Skeletal muscle tissue (tissue), 4 donors: ENCODE results near the gene BRINP3. TPM values are rescaled to one million over a fixed set of nuclear protein-coding genes. Genes with fewer than 3 reads are reported as not detected.

Experiments used
- H3K27ac ChIP-seq: one replicate; pipeline ENCODE4 v1.7.0; 2013; ENCODE audit warnings: mild to moderate bottlenecking, low read depth, low read length, inconsistent platforms
- H3K27me3 ChIP-seq, 3 donors: one replicate each; pipeline ENCODE4 v1.7.0; 2013; ENCODE audit warnings: low read length in 3 of 3; ENCODE audit not compliant: control insufficient read depth in 3 of 3, insufficient read depth in 3 of 3
- H3K36me3 ChIP-seq, 3 donors: one replicate each; pipeline ENCODE4 v1.7.0; 2013; ENCODE audit warnings: low read length in 3 of 3; ENCODE audit not compliant: control insufficient read depth in 3 of 3, insufficient read depth in 3 of 3
- H3K4me1 ChIP-seq, 3 donors: one replicate each; pipeline ENCODE4 v1.7.0; 2013; ENCODE audit warnings: low read length in 3 of 3, mild to moderate bottlenecking in 3 of 3; ENCODE audit not compliant: control insufficient read depth in 3 of 3, insufficient read depth in 3 of 3
- H3K4me3 ChIP-seq, 3 donors: one replicate each; pipeline ENCODE4 v1.7.0; 2013; ENCODE audit warnings: low read length in 3 of 3
- H3K9ac ChIP-seq, 3 donors: one replicate each; pipeline ENCODE4 v1.7.0; 2013; ENCODE audit warnings: low read length in 3 of 3, mild to moderate bottlenecking in 3 of 3, moderate library complexity in 2 of 3, low read depth in 1 of 3
- H3K9me3 ChIP-seq, 3 donors: one replicate each; pipeline ENCODE4 v1.7.0; 2013; ENCODE audit warnings: low read length in 3 of 3; ENCODE audit not compliant: control insufficient read depth in 3 of 3
- total RNA-seq: library from RNA; depleted of rRNA; stranded (reverse); fragments of >200 nt; gene quantifications from one replicate; pipeline ENCODE4 v1.2.3, GENCODE V29; 2014
- donor health status: Osteomylitis.

BRINP3 gene
- total RNA-seq, 1 donor from 2014 or later: 3.7 TPM

GRCh38 chr1:190456129-190456528 is 21.5 kb downstream of the BRINP3 start:
- Histone ChIP-seq H3K9me3 (no peaks in the 10 kb centered on the region), H3K4me1 (no peaks in the 10 kb centered on the region), H3K4me3 (no peak overlapping the region), H3K27ac (no peak overlapping the region), H3K27me3 (no peaks in the 10 kb centered on the region), H3K9ac (no peak overlapping the region), H3K36me3 (no peaks in the 10 kb centered on the region)

GRCh38 chr1:190455631-190456030 is 22.0 kb downstream of the BRINP3 start:
- no peaks in the 10 kb centered on the region for H3K9me3 ChIP-seq
- H3K27ac ChIP-seq: no peak overlapping the region
- no peaks in the 10 kb centered on the region for H3K4me1 ChIP-seq
- H3K9ac ChIP-seq: no peak overlapping the region
- no peaks in the 10 kb centered on the region for H3K27me3 ChIP-seq
- no peaks in the 10 kb centered on the region for H3K36me3 ChIP-seq
- no peak overlapping the region for H3K4me3 ChIP-seq

DNA sequence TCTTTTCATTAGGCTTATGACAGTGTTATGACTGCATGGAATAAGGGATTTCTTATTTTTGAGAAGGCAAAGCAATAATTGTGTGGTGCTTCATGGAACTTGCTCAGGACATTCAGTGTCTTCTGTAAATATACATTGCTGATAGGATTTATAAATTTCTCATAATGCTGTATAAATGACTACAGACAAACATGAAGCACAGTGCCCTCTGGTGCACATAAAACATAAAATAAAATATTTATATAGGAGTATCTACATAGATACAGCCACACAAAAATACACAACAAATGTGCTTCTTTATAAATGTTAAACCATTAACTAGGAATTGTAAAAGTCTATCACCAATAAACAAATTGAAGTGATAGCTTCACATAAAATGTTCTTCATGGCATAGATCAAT is 24.1 kb downstream of the BRINP3 start:
- no peaks in the 10 kb centered on the region for H3K9me3 ChIP-seq
- H3K36me3 ChIP-seq: no peaks in the 10 kb centered on the region
- no peak overlapping the region for H3K4me3 ChIP-seq
- no peak overlapping the region for H3K27ac ChIP-seq
- H3K27me3 ChIP-seq: no peaks in the 10 kb centered on the region
- H3K9ac ChIP-seq: no peak overlapping the region
- H3K4me1 ChIP-seq: no peaks in the 10 kb centered on the region

GRCh38 chr1:190452272-190452848 is 25.3 kb downstream of the BRINP3 start:
- H3K4me3 ChIP-seq: no peak overlapping the region
- H3K36me3 ChIP-seq: no peaks in the 10 kb centered on the region
- H3K9ac ChIP-seq: no peak overlapping the region
- no peaks in the 10 kb centered on the region for H3K4me1 ChIP-seq
- H3K9me3 ChIP-seq: no peaks in the 10 kb centered on the region
- no peak overlapping the region for H3K27ac ChIP-seq
- H3K27me3 ChIP-seq: no peaks in the 10 kb centered on the region

DNA sequence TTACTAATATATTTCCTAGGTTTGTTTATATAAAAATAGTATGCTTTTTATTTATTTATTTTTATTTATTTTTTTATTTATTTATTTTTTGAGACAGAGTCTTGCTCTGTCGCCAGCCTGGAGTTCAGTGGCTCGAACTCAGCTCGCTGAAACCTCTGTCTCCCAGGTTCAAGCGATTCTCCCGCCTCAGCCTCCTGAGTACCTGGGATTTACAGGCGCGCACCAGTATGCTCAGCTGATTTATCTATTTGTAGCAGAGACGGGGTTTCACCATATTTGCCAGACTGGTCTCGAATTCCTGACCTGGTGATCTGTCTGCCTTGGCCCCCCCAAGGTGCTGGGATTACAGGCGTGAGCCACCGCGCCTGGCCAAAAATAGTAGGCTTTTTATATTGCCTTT is 33.2 kb downstream of the BRINP3 start:
- Histone ChIP-seq H3K36me3 (no peaks in the 10 kb centered on the region), H3K4me1 (no peaks in the 10 kb centered on the region), H3K9me3 (no peaks in the 10 kb centered on the region), H3K9ac (no peak overlapping the region), H3K27ac (no peak overlapping the region), H3K4me3 (no peak overlapping the region), H3K27me3 (no peaks in the 10 kb centered on the region)

GRCh38 chr1:190439447-190439846 is 38.2 kb downstream of the BRINP3 start:
- H3K9me3 ChIP-seq: no peaks in the 10 kb centered on the region
- no peaks in the 10 kb centered on the region for H3K4me1 ChIP-seq
- H3K27me3 ChIP-seq: no peaks in the 10 kb centered on the region
- H3K27ac ChIP-seq: no peak overlapping the region
- H3K9ac ChIP-seq: no peak overlapping the region
- H3K36me3 ChIP-seq: no peaks in the 10 kb centered on the region
- no peak overlapping the region for H3K4me3 ChIP-seq

DNA sequence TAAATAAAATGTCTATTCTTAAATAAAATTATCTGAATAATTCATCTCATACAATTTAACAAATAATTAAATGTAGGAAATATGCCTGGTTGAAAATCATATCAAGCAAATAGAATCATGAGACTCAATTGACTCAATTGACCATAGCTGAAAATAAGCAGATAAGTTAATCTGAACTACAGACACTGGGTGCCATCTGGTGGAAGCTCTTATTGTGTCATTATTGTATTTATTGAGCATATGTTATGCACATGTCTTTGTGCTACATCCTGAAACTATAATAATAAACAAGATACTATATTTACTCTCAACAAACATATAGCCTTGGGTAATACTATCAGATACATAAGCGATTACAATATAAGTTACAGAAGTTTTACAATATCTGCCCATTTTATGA is 41.0 kb downstream of the BRINP3 start:
- no peaks in the 10 kb centered on the region for H3K27me3 ChIP-seq
- H3K27ac ChIP-seq: no peak overlapping the region
- H3K9ac ChIP-seq: no peak overlapping the region
- no peaks in the 10 kb centered on the region for H3K4me1 ChIP-seq
- no peaks in the 10 kb centered on the region for H3K36me3 ChIP-seq
- no peaks in the 10 kb centered on the region for H3K9me3 ChIP-seq
- no peak overlapping the region for H3K4me3 ChIP-seq

GRCh38 chr1:190429932-190430331 is 47.7 kb downstream of the BRINP3 start:
- no peaks in the 10 kb centered on the region for H3K27me3 ChIP-seq
- no peaks in the 10 kb centered on the region for H3K4me1 ChIP-seq
- H3K9me3 ChIP-seq: no peaks in the 10 kb centered on the region
- no peak overlapping the region for H3K27ac ChIP-seq
- H3K36me3 ChIP-seq: no peaks in the 10 kb centered on the region
- H3K4me3 ChIP-seq: no peak overlapping the region
- H3K9ac ChIP-seq: no peak overlapping the region

DNA sequence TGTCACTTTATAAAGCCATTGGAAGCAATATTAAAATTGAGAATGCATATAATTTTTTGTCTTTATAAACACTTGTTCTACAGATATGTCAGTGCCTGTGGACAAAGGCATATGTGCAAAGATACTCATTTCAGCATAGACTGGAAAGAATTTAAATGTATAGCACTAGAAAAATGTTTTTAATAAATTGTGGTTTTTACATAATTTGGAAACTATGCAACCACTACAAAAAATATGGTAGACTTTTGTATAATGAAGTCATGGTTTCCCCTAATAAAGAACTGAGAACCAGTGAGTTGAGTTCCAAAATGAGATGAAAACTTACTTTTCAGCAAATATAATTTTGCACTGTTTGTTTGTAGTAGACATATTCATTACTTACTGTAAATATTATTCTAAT is 48.5 kb downstream of the BRINP3 start:
- Histone ChIP-seq H3K9ac (no peak overlapping the region), H3K36me3 (no peaks in the 10 kb centered on the region), H3K9me3 (no peaks in the 10 kb centered on the region), H3K27me3 (no peaks in the 10 kb centered on the region), H3K27ac (no peak overlapping the region), H3K4me3 (no peak overlapping the region), H3K4me1 (no peaks in the 10 kb centered on the region)

GRCh38 chr1:190416239-190416638 is 61.4 kb downstream of the BRINP3 start:
- no peaks in the 10 kb centered on the region for H3K4me1 ChIP-seq
- H3K9ac ChIP-seq: no peak overlapping the region
- H3K36me3 ChIP-seq: no peaks in the 10 kb centered on the region
- H3K4me3 ChIP-seq: no peak overlapping the region
- H3K27ac ChIP-seq: no peak overlapping the region
- H3K9me3 ChIP-seq: no peaks in the 10 kb centered on the region
- H3K27me3 ChIP-seq: no peaks in the 10 kb centered on the region

DNA sequence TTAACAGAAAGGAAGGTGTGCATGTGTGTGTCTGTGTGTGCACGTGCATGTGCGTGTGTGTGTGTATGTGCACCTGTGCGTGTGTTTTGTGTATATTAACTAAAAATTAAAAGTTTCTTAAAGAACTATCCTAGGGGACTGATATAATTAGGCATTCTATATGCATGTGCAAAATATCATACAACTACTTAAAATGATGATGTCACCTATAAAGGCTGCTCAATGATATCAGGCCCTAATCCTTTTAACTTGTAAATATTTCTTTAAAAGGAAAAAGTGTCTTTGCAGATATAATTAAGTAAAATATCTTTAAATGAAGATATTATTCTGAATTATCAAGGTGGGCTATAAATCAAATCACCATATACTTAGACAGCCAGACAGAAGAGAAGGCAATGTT is 64.5 kb downstream of the BRINP3 start:
- H3K4me1 ChIP-seq: no peaks in the 10 kb centered on the region
- H3K36me3 ChIP-seq: no peaks in the 10 kb centered on the region
- H3K9me3 ChIP-seq: no peaks in the 10 kb centered on the region
- H3K9ac ChIP-seq: no peak overlapping the region
- H3K27me3 ChIP-seq: no peaks in the 10 kb centered on the region
- H3K27ac ChIP-seq: no peak overlapping the region
- no peak overlapping the region for H3K4me3 ChIP-seq
